HEK293 (cell line): ENCODE results near the gene TEKT5.

Source experiments
- CTCF ChIA-PET: fragments of 350-600 bp; formaldehyde crosslinking; extraction: SDS; loops from one replicate; lab custom pipeline; 2021; ENCODE audit warnings: antibody characterized with exemption; lab: Yijun Ruan, JAX
- POLR2A ChIA-PET: fragments of 300-600 bp; formaldehyde crosslinking; extraction: SDS; loops from one replicate; lab custom pipeline; 2020; ENCODE audit warnings: antibody characterized with exemption, inconsistent platforms; lab: Yijun Ruan, JAX
- H3K27ac ChIP-seq: fragments of 200-500 bp; sonication (Bioruptor generic); 2 replicates; pipeline ENCODE4 v1.5.1; 2014; ENCODE audit warnings: low read depth, low read length, control low read depth, inconsistent platforms; ENCODE audit errors: extremely low read depth
- H3K36me3 ChIP-seq, 2 experiments: fragments of 200-500 bp in 1 of 2; sonication (Bioruptor generic) in 1 of 2; 1 replicate in 1 of 2; 2 replicates in 1 of 2; pipeline ENCODE4 v1.5.1; 2014 to 2017; ENCODE audit warnings: inconsistent platforms in 2 of 2, low read length in 2 of 2; ENCODE audit not compliant: control insufficient read depth in 2 of 2, insufficient read depth in 1 of 2
- H3K4me1 ChIP-seq: fragments of 200-500 bp; sonication (Bioruptor generic); 2 replicates; pipeline ENCODE4 v1.5.1; 2014; ENCODE audit warnings: mild to moderate bottlenecking, low read length, inconsistent platforms; ENCODE audit not compliant: control insufficient read depth, insufficient read depth
- H3K4me3 ChIP-seq: 2 replicates; pipeline ENCODE4 v1.5.1; 2011; ENCODE audit warnings: low read depth, mild to moderate bottlenecking, control low read depth, low read length, moderate library complexity
- H3K9me3 ChIP-seq: fragments of 200-500 bp; sonication (Bioruptor generic); 2 replicates; pipeline ENCODE4 v1.5.1; 2014; ENCODE audit warnings: low read depth, low read length, inconsistent platforms; ENCODE audit not compliant: control insufficient read depth, insufficient read depth
- HOXD13 ChIP-seq: sonication (generic); formaldehyde crosslinking; IDR thresholded peaks from 2 replicates; pipeline ENCODE4 v1.8.0; 2022; ENCODE audit warnings: missing genetic modification reagents, borderline replicate concordance
- KLF1 ChIP-seq: fragments of 450-650 bp; formaldehyde crosslinking; IDR thresholded peaks from 2 replicates; pipeline ENCODE4 v1.5.1; 2016; ENCODE audit warnings: missing biosample characterization, missing genetic modification characterization
- KLF16 ChIP-seq: fragments of 450-650 bp; formaldehyde crosslinking; IDR thresholded peaks from 2 replicates; pipeline ENCODE4 v1.5.1; 2017; ENCODE audit warnings: missing biosample characterization, missing genetic modification characterization
- OSR2 ChIP-seq: fragments of 450-650 bp; formaldehyde crosslinking; IDR thresholded peaks from 2 replicates; pipeline ENCODE4 v1.5.1; 2016; ENCODE audit warnings: missing biosample characterization, missing genetic modification characterization
- SCRT1 ChIP-seq: fragments of 450-650 bp; formaldehyde crosslinking; IDR thresholded peaks from 2 replicates; pipeline ENCODE4 v1.5.1; 2016; ENCODE audit warnings: missing biosample characterization, missing genetic modification characterization, borderline replicate concordance
- SCRT2 ChIP-seq: fragments of 450-650 bp; formaldehyde crosslinking; IDR thresholded peaks from 2 replicates; pipeline ENCODE4 v1.5.1; 2016; ENCODE audit warnings: missing biosample characterization, missing genetic modification characterization
- SP7 ChIP-seq: fragments of 450-650 bp; formaldehyde crosslinking; IDR thresholded peaks from 2 replicates; pipeline ENCODE4 v1.5.1; 2016; ENCODE audit warnings: missing biosample characterization, missing genetic modification characterization
- TRIM28 ChIP-seq: IDR thresholded peaks from 2 replicates; pipeline ENCODE4 v1.6.1; 2011; ENCODE audit warnings: low read length, control low read depth, borderline replicate concordance
- YY2 ChIP-seq: fragments of 450-650 bp; formaldehyde crosslinking; IDR thresholded peaks from 2 replicates; pipeline ENCODE4 v1.5.1; 2016; ENCODE audit warnings: missing biosample characterization, missing genetic modification characterization
- ZBTB17 ChIP-seq: fragments of 450-650 bp; formaldehyde crosslinking; IDR thresholded peaks from 2 replicates; pipeline ENCODE4 v1.5.1; 2016; ENCODE audit warnings: missing biosample characterization, missing genetic modification characterization
- ZBTB20 ChIP-seq: fragments of 450-650 bp; formaldehyde crosslinking; IDR thresholded peaks from 2 replicates; pipeline ENCODE4 v1.5.1; 2016; ENCODE audit warnings: missing biosample characterization, missing genetic modification characterization
- ZNF112 ChIP-seq: fragments of 450-650 bp; formaldehyde crosslinking; IDR thresholded peaks from 2 replicates; pipeline ENCODE4 v1.5.0; 2017; ENCODE audit warnings: missing biosample characterization, missing genetic modification characterization
- ZNF146 ChIP-seq: fragments of 450-650 bp; formaldehyde crosslinking; IDR thresholded peaks from 2 replicates; pipeline ENCODE4 v1.5.1; 2016; ENCODE audit warnings: missing biosample characterization, missing genetic modification characterization
- ZNF23 ChIP-seq: fragments of 450-650 bp; formaldehyde crosslinking; IDR thresholded peaks from 2 replicates; pipeline ENCODE4 v1.5.1; 2016; ENCODE audit warnings: missing biosample characterization, missing genetic modification characterization, borderline replicate concordance
- ZNF335 ChIP-seq: fragments of 450-650 bp; formaldehyde crosslinking; conservative IDR thresholded peaks from 2 replicates; pipeline ENCODE4 v1.5.1; 2016; ENCODE audit warnings: missing biosample characterization, missing genetic modification characterization
- ZNF354C ChIP-seq: fragments of 450-650 bp; formaldehyde crosslinking; IDR thresholded peaks from 2 replicates; pipeline ENCODE4 v1.5.1; 2016; ENCODE audit warnings: missing biosample characterization, missing genetic modification characterization, low read depth, borderline replicate concordance
- ZNF391 ChIP-seq: fragments of 450-650 bp; formaldehyde crosslinking; IDR thresholded peaks from 2 replicates; pipeline ENCODE4 v1.5.1; 2016; ENCODE audit warnings: low read depth, missing biosample characterization, missing genetic modification characterization, borderline replicate concordance
- ZNF423 ChIP-seq: fragments of 450-650 bp; formaldehyde crosslinking; IDR thresholded peaks from 2 replicates; pipeline ENCODE4 v1.5.1; 2016; ENCODE audit warnings: missing biosample characterization, missing genetic modification characterization
- ZNF510 ChIP-seq: fragments of 450-650 bp; formaldehyde crosslinking; IDR thresholded peaks from 2 replicates; pipeline ENCODE4 v1.5.1; 2018; ENCODE audit warnings: mild to moderate bottlenecking, missing genetic modification characterization, missing biosample characterization; ENCODE audit not compliant: insufficient replicate concordance
- ZNF701 ChIP-seq: fragments of 450-650 bp; formaldehyde crosslinking; IDR thresholded peaks from 2 replicates; pipeline ENCODE4 v1.5.1; 2016; ENCODE audit warnings: missing biosample characterization, missing genetic modification characterization
- ZSCAN23 ChIP-seq: fragments of 450-650 bp; formaldehyde crosslinking; IDR thresholded peaks from 2 replicates; pipeline ENCODE4 v1.5.1; 2016; ENCODE audit warnings: missing biosample characterization, missing genetic modification characterization
- ZSCAN30 ChIP-seq: fragments of 450-650 bp; IDR thresholded peaks from 2 replicates; pipeline ENCODE4 v1.5.1; 2018; ENCODE audit warnings: missing biosample characterization, mild to moderate bottlenecking, missing genetic modification characterization, moderate library complexity
- TF ChIP-seq, protein P1 (sequence below): fragments of 450-650 bp; formaldehyde crosslinking; IDR thresholded peaks from 2 replicates; pipeline ENCODE4 v1.5.1; 2017; ENCODE audit warnings: missing biosample characterization, missing genetic modification characterization
- TF ChIP-seq, protein P2 (sequence below): fragments of 450-650 bp; formaldehyde crosslinking; IDR thresholded peaks from 2 replicates; pipeline ENCODE4; 2016; ENCODE audit warnings: missing biosample characterization, missing genetic modification characterization
- TF ChIP-seq, protein P3 (sequence below): fragments of 450-650 bp; formaldehyde crosslinking; IDR thresholded peaks from 2 replicates; pipeline ENCODE4 v1.5.1; 2016; ENCODE audit warnings: missing biosample characterization, missing genetic modification characterization
- TF ChIP-seq, protein P4 (sequence below): fragments of 450-650 bp; formaldehyde crosslinking; IDR thresholded peaks from 2 replicates; pipeline ENCODE4 v1.5.1; 2017; ENCODE audit warnings: missing biosample characterization, mild to moderate bottlenecking, missing genetic modification characterization, moderate library complexity
- TF ChIP-seq, protein P5 (sequence below): fragments of 450-650 bp; formaldehyde crosslinking; IDR thresholded peaks from 2 replicates; pipeline ENCODE4 v1.5.1; 2016; ENCODE audit warnings: missing biosample characterization, missing genetic modification characterization, low read depth
- TF ChIP-seq, protein P6 (sequence below): fragments of 450-650 bp; formaldehyde crosslinking; IDR thresholded peaks from 2 replicates; pipeline ENCODE4 v1.5.1; 2017; ENCODE audit warnings: missing biosample characterization, missing genetic modification characterization

The TEKT5 gene

DNA sequence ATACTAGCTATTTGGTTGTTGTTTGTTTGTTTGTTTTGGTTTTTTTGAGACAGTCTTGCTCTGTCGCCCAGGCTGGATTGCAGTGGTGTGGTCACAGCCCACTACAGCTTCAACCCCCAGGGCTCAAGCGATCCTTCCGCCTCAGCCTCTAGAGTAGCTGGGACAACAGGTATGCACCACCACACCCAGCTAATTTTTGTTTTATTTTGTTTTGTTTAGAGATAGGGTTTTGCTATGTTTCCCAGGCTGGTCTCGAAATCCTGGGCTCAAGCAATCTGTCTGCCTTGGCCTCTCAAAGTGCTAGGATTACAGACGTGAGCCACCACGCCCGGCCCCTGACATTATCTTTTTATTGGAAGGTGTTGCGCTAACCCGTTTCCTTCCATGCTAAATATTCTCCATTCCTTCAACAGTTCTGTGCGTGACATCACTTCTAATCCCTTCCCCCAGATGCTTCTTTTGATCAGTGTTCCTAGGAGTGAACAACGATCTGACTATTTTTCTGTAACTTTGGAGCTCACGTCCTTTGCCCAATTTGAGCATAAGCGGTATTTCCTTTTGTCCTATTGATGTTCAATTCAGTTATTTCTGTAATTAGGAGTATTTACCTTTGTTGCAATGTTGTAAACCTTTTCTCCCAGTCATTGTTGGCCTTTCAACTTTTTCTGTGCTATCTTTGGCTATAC, 84.1 kb downstream of the TEKT5 start:
- H3K27ac ChIP-seq, result no peak overlapping the region
- CTCF ChIA-PET, result interaction anchor here (0.6 kb wide), 2 partner anchors 11 to 122 kb away, joined by 3 read pairs; no protein-coding TSS in a partner anchor
- TF ChIP-seq ZNF335 (tag by site-specific recombination) (no peak), KLF16 (tag by site-specific recombination) (no peak), YY2 (tag by site-specific recombination) (no peak), TRIM28 (no peak), ZBTB20 (tag by site-specific recombination) (peak; percentile 48), ZNF112 (tag by site-specific recombination) (no peak), ZNF354C (tag by site-specific recombination) (no peak), SCRT2 (peak; percentile 92), ZBTB17 (tag by site-specific recombination) (peak; percentile 43), ZNF391 (tag by site-specific recombination) (no peak), KLF1 (tag by site-specific recombination) (peak; percentile 98), SCRT1 (peak; percentile 88), ZNF423 (tag by site-specific recombination) (no peak), ZNF146 (tag by site-specific recombination) (no peak), ZSCAN23 (no peak), OSR2 (no peak), HOXD13 (CRISPR knock-in tag) (peak; percentile 49; the same call in 1 of the 2 replicates), ZNF701 (no peak), ZSCAN30 (tag by site-specific recombination) (no peak), ZNF510 (tag by site-specific recombination) (no peak), SP7 (tag by site-specific recombination) (no peak), ZNF23 (tag by site-specific recombination) (no peak)
- TF ChIP-seq, protein P1, sequence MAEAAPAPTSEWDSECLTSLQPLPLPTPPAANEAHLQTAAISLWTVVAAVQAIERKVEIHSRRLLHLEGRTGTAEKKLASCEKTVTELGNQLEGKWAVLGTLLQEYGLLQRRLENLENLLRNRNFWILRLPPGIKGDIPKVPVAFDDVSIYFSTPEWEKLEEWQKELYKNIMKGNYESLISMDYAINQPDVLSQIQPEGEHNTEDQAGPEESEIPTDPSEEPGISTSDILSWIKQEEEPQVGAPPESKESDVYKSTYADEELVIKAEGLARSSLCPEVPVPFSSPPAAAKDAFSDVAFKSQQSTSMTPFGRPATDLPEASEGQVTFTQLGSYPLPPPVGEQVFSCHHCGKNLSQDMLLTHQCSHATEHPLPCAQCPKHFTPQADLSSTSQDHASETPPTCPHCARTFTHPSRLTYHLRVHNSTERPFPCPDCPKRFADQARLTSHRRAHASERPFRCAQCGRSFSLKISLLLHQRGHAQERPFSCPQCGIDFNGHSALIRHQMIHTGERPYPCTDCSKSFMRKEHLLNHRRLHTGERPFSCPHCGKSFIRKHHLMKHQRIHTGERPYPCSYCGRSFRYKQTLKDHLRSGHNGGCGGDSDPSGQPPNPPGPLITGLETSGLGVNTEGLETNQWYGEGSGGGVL (tag by site-specific recombination), result no peak
- TF ChIP-seq, protein P2, sequence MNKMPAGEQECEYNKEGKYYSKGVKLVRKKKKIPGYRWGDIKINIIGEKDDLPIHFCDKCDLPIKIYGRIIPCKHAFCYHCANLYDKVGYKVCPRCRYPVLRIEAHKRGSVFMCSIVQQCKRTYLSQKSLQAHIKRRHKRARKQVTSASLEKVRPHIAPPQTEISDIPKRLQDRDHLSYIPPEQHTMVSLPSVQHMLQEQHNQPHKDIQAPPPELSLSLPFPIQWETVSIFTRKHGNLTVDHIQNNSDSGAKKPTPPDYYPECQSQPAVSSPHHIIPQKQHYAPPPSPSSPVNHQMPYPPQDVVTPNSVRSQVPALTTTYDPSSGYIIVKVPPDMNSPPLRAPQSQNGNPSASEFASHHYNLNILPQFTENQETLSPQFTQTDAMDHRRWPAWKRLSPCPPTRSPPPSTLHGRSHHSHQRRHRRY (tag by site-specific recombination), result no peak
- TF ChIP-seq, protein P3, sequence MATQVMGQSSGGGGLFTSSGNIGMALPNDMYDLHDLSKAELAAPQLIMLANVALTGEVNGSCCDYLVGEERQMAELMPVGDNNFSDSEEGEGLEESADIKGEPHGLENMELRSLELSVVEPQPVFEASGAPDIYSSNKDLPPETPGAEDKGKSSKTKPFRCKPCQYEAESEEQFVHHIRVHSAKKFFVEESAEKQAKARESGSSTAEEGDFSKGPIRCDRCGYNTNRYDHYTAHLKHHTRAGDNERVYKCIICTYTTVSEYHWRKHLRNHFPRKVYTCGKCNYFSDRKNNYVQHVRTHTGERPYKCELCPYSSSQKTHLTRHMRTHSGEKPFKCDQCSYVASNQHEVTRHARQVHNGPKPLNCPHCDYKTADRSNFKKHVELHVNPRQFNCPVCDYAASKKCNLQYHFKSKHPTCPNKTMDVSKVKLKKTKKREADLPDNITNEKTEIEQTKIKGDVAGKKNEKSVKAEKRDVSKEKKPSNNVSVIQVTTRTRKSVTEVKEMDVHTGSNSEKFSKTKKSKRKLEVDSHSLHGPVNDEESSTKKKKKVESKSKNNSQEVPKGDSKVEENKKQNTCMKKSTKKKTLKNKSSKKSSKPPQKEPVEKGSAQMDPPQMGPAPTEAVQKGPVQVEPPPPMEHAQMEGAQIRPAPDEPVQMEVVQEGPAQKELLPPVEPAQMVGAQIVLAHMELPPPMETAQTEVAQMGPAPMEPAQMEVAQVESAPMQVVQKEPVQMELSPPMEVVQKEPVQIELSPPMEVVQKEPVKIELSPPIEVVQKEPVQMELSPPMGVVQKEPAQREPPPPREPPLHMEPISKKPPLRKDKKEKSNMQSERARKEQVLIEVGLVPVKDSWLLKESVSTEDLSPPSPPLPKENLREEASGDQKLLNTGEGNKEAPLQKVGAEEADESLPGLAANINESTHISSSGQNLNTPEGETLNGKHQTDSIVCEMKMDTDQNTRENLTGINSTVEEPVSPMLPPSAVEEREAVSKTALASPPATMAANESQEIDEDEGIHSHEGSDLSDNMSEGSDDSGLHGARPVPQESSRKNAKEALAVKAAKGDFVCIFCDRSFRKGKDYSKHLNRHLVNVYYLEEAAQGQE (tag by site-specific recombination), result no peak
- TF ChIP-seq, protein P4, sequence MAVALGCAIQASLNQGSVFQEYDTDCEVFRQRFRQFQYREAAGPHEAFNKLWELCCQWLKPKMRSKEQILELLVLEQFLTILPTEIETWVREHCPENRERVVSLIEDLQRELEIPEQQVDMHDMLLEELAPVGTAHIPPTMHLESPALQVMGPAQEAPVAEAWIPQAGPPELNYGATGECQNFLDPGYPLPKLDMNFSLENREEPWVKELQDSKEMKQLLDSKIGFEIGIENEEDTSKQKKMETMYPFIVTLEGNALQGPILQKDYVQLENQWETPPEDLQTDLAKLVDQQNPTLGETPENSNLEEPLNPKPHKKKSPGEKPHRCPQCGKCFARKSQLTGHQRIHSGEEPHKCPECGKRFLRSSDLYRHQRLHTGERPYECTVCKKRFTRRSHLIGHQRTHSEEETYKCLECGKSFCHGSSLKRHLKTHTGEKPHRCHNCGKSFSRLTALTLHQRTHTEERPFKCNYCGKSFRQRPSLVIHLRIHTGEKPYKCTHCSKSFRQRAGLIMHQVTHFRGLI, result no peak
- TF ChIP-seq, protein P5, sequence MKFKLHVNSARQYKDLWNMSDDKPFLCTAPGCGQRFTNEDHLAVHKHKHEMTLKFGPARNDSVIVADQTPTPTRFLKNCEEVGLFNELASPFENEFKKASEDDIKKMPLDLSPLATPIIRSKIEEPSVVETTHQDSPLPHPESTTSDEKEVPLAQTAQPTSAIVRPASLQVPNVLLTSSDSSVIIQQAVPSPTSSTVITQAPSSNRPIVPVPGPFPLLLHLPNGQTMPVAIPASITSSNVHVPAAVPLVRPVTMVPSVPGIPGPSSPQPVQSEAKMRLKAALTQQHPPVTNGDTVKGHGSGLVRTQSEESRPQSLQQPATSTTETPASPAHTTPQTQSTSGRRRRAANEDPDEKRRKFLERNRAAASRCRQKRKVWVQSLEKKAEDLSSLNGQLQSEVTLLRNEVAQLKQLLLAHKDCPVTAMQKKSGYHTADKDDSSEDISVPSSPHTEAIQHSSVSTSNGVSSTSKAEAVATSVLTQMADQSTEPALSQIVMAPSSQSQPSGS (tag by site-specific recombination), result 0 out of 2 replicates have a peak, but pooled peaks have one; percentile 4
- TF ChIP-seq, protein P6, sequence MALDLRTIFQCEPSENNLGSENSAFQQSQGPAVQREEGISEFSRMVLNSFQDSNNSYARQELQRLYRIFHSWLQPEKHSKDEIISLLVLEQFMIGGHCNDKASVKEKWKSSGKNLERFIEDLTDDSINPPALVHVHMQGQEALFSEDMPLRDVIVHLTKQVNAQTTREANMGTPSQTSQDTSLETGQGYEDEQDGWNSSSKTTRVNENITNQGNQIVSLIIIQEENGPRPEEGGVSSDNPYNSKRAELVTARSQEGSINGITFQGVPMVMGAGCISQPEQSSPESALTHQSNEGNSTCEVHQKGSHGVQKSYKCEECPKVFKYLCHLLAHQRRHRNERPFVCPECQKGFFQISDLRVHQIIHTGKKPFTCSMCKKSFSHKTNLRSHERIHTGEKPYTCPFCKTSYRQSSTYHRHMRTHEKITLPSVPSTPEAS (tag by site-specific recombination), result no peak

More for the DNA sequence above, 84.1 kb downstream of the TEKT5 start:
- H3K36me3 ChIP-seq, result no peaks in the 10 kb centered on the region
- peaks cover 4% of the 10 kb centered on the region; the same call in 1 of the 2 replicates for H3K4me1 ChIP-seq
- H3K4me3 ChIP-seq, result no peak overlapping the region
- POLR2A ChIA-PET, result no interaction called here
- H3K9me3 ChIP-seq, result no peaks in the 10 kb centered on the region
